Peyer's patch (tissue), 4 donors: ENCODE data around the gene GNAS. TPM values are rescaled to one million over a fixed set of nuclear protein-coding genes. Genes with fewer than 3 reads are reported as not detected.

Experiments used
- DNase-seq, 3 donors: peaks; one replicate each; pipeline ENCODE4 v3.0.0-alpha.2; 2017 to 2019
- H3K27ac ChIP-seq, 4 donors: fragments of 200-600 bp; sonication (generic); one replicate each; pipeline ENCODE4 v1.5.1; 2016 to 2019
- H3K27me3 ChIP-seq, 2 donors: fragments of 200-600 bp; sonication (generic); one replicate each; pipeline ENCODE4 v1.5.1; 2019
- H3K36me3 ChIP-seq, 3 donors: fragments of 200-600 bp; sonication (generic); one replicate each; pipeline ENCODE4 v1.5.1; 2016 to 2019
- H3K4me1 ChIP-seq, 4 donors: fragments of 200-600 bp; sonication (generic); one replicate each; pipeline ENCODE4 v1.5.1; 2016 to 2019
- H3K4me3 ChIP-seq, 4 donors: fragments of 200-600 bp; sonication (generic); 1 replicate in 3 of 4; 2 replicates in 1 of 4; pipeline ENCODE4 v1.5.1; 2016 to 2019; ENCODE audit warnings: mild to moderate bottlenecking in 1 of 4
- H3K9me3 ChIP-seq, 4 donors: fragments of 200-600 bp; sonication (generic); one replicate each; pipeline ENCODE4 v1.5.1; 2016 to 2019; ENCODE audit warnings: mild to moderate bottlenecking in 1 of 4
- POLR2A ChIP-seq, 2 donors: fragments of 450-650 bp; IDR thresholded peaks; one replicate each; pipeline ENCODE4 v1.5.1; 2017; ENCODE audit warnings: antibody characterized with exemption in 2 of 2, mild to moderate bottlenecking in 2 of 2, moderate library complexity in 2 of 2
- total RNA-seq, 4 donors: library from RNA; depleted of rRNA; stranded (reverse); fragments of >200 nt; gene quantifications; one replicate each; pipeline ENCODE4 v1.1.0, GENCODE V29; 2016
- TF ChIP-seq, protein P1 (sequence below), 6 experiments: fragments of 450-650 bp in 4 of 6; fragments of 200-600 bp in 2 of 6; sonication (generic) in 1 of 6; IDR thresholded peaks; one replicate each; pipeline ENCODE4 v1.5.1; 2017 to 2019; ENCODE audit warnings: antibody characterized with exemption in 6 of 6, mild to moderate bottlenecking in 3 of 6, moderate library complexity in 1 of 6

GNAS gene
- total RNA-seq, 4 donors from 2014 or later = 382 to 889 (median 658) TPM

DNA sequence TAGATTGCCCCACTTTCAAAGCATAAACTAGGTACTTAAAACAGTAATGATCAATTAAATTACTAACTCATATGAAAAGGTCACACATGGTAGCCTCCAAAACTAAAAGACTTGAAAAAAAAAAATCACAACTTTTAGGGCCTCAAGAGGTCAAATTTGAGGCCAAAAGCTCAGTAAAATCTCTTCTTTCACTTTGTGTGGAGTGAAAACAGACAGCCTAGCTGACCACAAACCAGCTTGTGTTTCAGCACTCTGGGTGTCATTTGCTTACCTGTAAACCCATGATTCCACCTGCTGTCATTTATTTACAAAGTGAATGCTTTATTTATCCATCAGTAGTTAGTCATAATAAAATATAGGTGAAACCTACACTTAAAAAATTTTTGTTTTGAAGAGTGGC is 34.0 kb downstream of the GNAS start:
- no peak for DNase-seq
- Histone ChIP-seq H3K27ac (no peak overlapping the region), H3K27me3 (no peaks in the 10 kb centered on the region), H3K4me3 (no peak overlapping the region), H3K9me3 (no peaks in the 10 kb centered on the region), H3K4me1 (no peaks in the 10 kb centered on the region), H3K36me3 (no peaks in the 10 kb centered on the region)
- TF ChIP-seq POLR2A (IDR thresholded peaks at IDR 0.05) = no peak
- TF ChIP-seq, protein P1, sequence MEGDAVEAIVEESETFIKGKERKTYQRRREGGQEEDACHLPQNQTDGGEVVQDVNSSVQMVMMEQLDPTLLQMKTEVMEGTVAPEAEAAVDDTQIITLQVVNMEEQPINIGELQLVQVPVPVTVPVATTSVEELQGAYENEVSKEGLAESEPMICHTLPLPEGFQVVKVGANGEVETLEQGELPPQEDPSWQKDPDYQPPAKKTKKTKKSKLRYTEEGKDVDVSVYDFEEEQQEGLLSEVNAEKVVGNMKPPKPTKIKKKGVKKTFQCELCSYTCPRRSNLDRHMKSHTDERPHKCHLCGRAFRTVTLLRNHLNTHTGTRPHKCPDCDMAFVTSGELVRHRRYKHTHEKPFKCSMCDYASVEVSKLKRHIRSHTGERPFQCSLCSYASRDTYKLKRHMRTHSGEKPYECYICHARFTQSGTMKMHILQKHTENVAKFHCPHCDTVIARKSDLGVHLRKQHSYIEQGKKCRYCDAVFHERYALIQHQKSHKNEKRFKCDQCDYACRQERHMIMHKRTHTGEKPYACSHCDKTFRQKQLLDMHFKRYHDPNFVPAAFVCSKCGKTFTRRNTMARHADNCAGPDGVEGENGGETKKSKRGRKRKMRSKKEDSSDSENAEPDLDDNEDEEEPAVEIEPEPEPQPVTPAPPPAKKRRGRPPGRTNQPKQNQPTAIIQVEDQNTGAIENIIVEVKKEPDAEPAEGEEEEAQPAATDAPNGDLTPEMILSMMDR (IDR thresholded peaks at IDR 0.05) = no peak

- DNase-seq = no peak
- peak overlapping the region; percentile 69 to 99 (median 96) for H3K27ac ChIP-seq
Measured at GRCh38 chr20:58888103-58888502, 35.6 kb downstream of the GNAS start.

GRCh38 chr20:58888521-58889333 is 36.2 kb downstream of the GNAS start:
- Histone ChIP-seq H3K9me3 (no peaks in the 10 kb centered on the region), H3K4me3 (peak overlapping the region; percentile 79 to 98 (median 88)), H3K27me3 (no peaks in the 10 kb centered on the region), H3K27ac (peak overlapping the region; percentile 95 to 99 (median 98)), H3K4me1 (peaks cover 0 to 9% (median 2%) of the 10 kb centered on the region in 4 donors), H3K36me3 (no peaks in the 10 kb centered on the region)
- peak; percentile 80 to 93 for TF ChIP-seq POLR2A (IDR thresholded peaks at IDR 0.05)
- TF ChIP-seq, protein P1 (IDR thresholded peaks at IDR 0.05) = no peak
- peak; percentile 79 to 91 (median 81) for DNase-seq

More at GRCh38 chr20:58888103-58888502, 35.6 kb downstream of the GNAS start:
- no peaks in the 10 kb centered on the region for H3K27me3 ChIP-seq
- no peak for TF ChIP-seq POLR2A (IDR thresholded peaks at IDR 0.05)
- TF ChIP-seq, protein P1 (IDR thresholded peaks at IDR 0.05) = no peak
- peak overlapping the region; percentile 79 to 98 (median 88) for H3K4me3 ChIP-seq
- H3K9me3 ChIP-seq = no peaks in the 10 kb centered on the region
- no peaks in the 10 kb centered on the region for H3K36me3 ChIP-seq
- peaks cover 0 to 2% (median 0%) of the 10 kb centered on the region in 4 donors for H3K4me1 ChIP-seq

DNA sequence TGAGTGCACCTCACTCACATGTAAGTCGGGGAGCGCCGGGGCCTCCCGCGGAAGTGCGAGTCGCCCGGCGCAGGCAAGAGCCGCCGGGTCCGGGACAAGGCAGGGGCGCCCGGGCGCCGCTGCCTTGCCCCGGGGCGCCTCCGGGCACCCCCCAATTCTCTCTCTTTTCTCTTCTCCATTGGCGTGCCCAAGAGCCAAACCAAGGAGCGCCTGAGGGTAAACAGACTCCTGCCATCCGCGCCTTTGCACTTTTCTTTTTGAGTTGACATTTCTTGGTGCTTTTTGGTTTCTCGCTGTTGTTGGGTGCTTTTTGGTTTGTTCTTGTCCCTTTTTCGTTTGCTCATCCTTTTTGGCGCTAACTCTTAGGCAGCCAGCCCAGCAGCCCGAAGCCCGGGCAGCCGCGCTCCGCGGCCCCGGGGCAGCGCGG is 36.8 kb downstream of the GNAS start:
- peak overlapping the region; percentile 95 to 99 (median 98) for H3K27ac ChIP-seq
- H3K9me3 ChIP-seq = no peaks in the 10 kb centered on the region

DNA sequence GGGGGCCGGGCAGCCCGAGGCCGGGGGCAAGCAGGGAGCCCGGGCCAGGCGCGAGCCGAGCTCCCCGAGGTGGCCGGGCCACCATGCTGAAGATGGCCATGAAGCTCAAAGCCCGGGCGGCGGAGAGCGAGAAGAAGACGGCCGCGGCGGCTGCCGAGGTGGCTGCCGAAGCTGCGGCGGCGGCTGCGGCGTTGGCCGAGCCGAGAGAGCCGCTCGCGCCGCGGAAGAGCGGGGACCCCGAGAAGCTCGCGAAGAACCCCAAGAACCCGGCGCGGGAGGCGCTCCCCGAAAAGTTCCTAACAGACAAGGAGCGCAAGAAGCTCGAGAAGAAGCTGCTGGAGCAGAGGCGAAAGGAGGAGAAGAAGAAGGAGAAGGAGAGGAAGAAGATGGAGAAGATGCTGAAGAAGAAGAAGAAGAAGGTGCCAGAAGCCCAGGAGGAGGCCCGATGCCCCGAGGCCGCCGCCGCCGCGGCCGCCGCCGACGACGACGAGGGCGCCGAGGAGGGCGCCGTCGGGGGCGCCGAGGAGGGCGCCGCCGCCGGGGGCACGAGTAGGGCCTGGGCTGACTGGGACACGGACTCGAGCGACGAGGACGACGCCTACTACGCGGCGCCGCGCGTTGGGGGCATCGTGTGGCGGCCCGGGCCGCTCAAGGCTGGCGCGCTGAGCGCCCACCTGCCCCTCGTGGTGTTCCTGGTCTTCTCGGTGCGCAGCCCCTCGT is 37.4 kb downstream of the GNAS start:
- DNase-seq = no peak
- H3K4me3 ChIP-seq = peak overlapping the region; percentile 79 to 98 (median 88)
- TF ChIP-seq POLR2A (IDR thresholded peaks at IDR 0.05) = no peak
- TF ChIP-seq, protein P1 (IDR thresholded peaks at IDR 0.05) = no peak

More for the DNA sequence above, 36.8 kb downstream of the GNAS start:
- Histone ChIP-seq H3K4me1 (peaks cover 0 to 12% (median 5%) of the 10 kb centered on the region in 4 donors), H3K36me3 (no peaks in the 10 kb centered on the region), H3K27me3 (no peaks in the 10 kb centered on the region), H3K4me3 (peak overlapping the region; percentile 79 to 98 (median 88))
- no peak for DNase-seq
- TF ChIP-seq, protein P1 (IDR thresholded peaks at IDR 0.05) = no peak
- no peak for TF ChIP-seq POLR2A (IDR thresholded peaks at IDR 0.05)

More for the DNA sequence above, 37.4 kb downstream of the GNAS start:
- peaks cover 0 to 17% (median 8%) of the 10 kb centered on the region in 4 donors for H3K4me1 ChIP-seq
- no peaks in the 10 kb centered on the region for H3K9me3 ChIP-seq
- H3K36me3 ChIP-seq = no peaks in the 10 kb centered on the region
- H3K27ac ChIP-seq = peak overlapping the region; percentile 95 to 99 (median 98)
- no peaks in the 10 kb centered on the region for H3K27me3 ChIP-seq
